DOHH2 (cell line): Measurements from ENCODE around the gene E2F2.

ENCODE experiments used
- H3F3A ChIP-seq: fragments of 200-600 bp; sonication (generic), shearing (Covaris generic); 2 replicates; pipeline ENCODE4 v1.6.0; 2016; ENCODE audit warnings: antibody characterized with exemption, mild to moderate bottlenecking; ENCODE audit not compliant: control insufficient read depth, insufficient read depth
- H3K27ac ChIP-seq: fragments of 200-600 bp; sonication (generic); 2 replicates; pipeline ENCODE4 v1.5.1; 2014; ENCODE audit warnings: low read depth, mild to moderate bottlenecking, low read length, moderate library complexity
- H3K27me3 ChIP-seq: fragments of 200-600 bp; sonication (generic); 2 replicates; pipeline ENCODE4 v1.6.1; 2014; ENCODE audit warnings: mild to moderate bottlenecking, low read length, mixed read lengths; ENCODE audit not compliant: control insufficient read depth
- H3K36me3 ChIP-seq: fragments of 200-600 bp; sonication (generic); 2 replicates; pipeline ENCODE4 v1.6.1; 2014; ENCODE audit warnings: mild to moderate bottlenecking, low read length, moderate library complexity, mixed read lengths; ENCODE audit not compliant: control insufficient read depth
- H3K4me1 ChIP-seq: fragments of 200-600 bp; sonication (generic); 2 replicates; pipeline ENCODE4 v1.6.1; 2014; ENCODE audit warnings: mild to moderate bottlenecking, low read length, mixed read lengths; ENCODE audit not compliant: control insufficient read depth
- H3K4me2 ChIP-seq: fragments of 200-600 bp; sonication (generic); 2 replicates; pipeline ENCODE4 v1.6.0; 2014; ENCODE audit warnings: mild to moderate bottlenecking, low read length, moderate library complexity
- H3K4me3 ChIP-seq: fragments of 200-600 bp; sonication (generic); 2 replicates; pipeline ENCODE4 v1.5.1; 2014; ENCODE audit warnings: mild to moderate bottlenecking, low read length, mixed read lengths
- H3K79me2 ChIP-seq: fragments of 200-600 bp; sonication (generic); 2 replicates; pipeline ENCODE4 v1.6.1; 2014; ENCODE audit warnings: mild to moderate bottlenecking, low read length, mixed read lengths; ENCODE audit not compliant: control insufficient read depth
- H3K9me2 ChIP-seq: fragments of 200-600 bp; sonication (generic); replicated peaks from 2 replicates; pipeline ENCODE4 v1.6.1; 2014; ENCODE audit warnings: mild to moderate bottlenecking, low read length, mixed read lengths; ENCODE audit not compliant: control insufficient read depth
- H3K9me3 ChIP-seq: fragments of 200-600 bp; sonication (generic); 2 replicates; pipeline ENCODE4 v1.6.1; 2014; ENCODE audit warnings: antibody characterized with exemption, low read length, mixed read lengths; ENCODE audit not compliant: control insufficient read depth, insufficient read depth
- H4K20me1 ChIP-seq: fragments of 200-600 bp; sonication (generic); 2 replicates; pipeline ENCODE4 v1.6.0; 2014; ENCODE audit warnings: low read depth, mild to moderate bottlenecking, antibody characterized with exemption, low read length, moderate library complexity; ENCODE audit not compliant: control insufficient read depth, insufficient read depth
- CTCF ChIP-seq: fragments of 200-600 bp; sonication (generic); IDR thresholded peaks from one replicate; pipeline ENCODE4 v1.5.1; 2014; ENCODE audit warnings: antibody characterized with exemption, mild to moderate bottlenecking, low read depth, low read length; ENCODE audit not compliant: poor library complexity, severe bottlenecking
- EZH2phosphoT487 ChIP-seq: fragments of 200-600 bp; sonication (generic); IDR thresholded peaks from 2 replicates; pipeline ENCODE4 v1.6.1; 2017; ENCODE audit warnings: borderline replicate concordance, mild to moderate bottlenecking, antibody characterized with exemption, low read length, moderate library complexity, mixed read lengths

The E2F2 gene

DNA sequence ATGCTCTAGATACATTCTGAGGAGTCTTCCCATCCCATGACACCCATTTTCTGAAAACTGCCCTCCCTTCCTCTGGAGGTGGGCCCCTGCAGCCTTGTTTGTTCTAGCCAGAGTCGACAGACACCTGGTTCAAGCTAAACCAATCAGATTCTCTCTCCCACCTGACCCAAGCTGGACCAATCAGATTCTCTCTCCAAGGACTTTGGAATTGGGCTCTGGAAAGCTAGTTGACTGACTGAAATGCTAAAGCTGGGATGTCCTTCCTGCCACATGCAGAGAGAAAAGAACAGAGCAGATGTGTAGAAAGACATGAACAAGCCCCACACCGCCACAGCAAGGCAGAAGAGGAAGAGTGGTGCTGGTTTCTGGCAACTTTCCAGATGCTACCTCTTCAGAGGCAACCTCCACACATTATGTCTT is 71.7 kb downstream of the E2F2 start:
- H4K20me1 ChIP-seq, result no peaks in the 10 kb centered on the region
- H3K27ac ChIP-seq, result no peak overlapping the region
- H3K79me2 ChIP-seq, result no peaks in the 10 kb centered on the region
- no peaks in the 10 kb centered on the region for H3K4me1 ChIP-seq
- H3F3A ChIP-seq, result no peaks in the 10 kb centered on the region
- no peak overlapping the region for H3K4me2 ChIP-seq
- no peak overlapping the region for H3K4me3 ChIP-seq
- no peaks in the 10 kb centered on the region for H3K9me2 ChIP-seq
- H3K9me3 ChIP-seq, result no peaks in the 10 kb centered on the region
- H3K36me3 ChIP-seq, result no peaks in the 10 kb centered on the region
- H3K27me3 ChIP-seq, result no peaks in the 10 kb centered on the region
- TF ChIP-seq EZH2phosphoT487 (no peak), CTCF (no peak)
